BE2C (cell line): ENCODE data around the gene PLB1.

Experiments used
- DNase-seq: peaks from one replicate; pipeline ENCODE4 v3.0.0-alpha.2; 2020
- H3K27me3 ChIP-seq: fragments of 250-450 bp; sonication (Bioruptor Pico); 2 replicates; pipeline ENCODE4 v1.5.1; 2020; ENCODE audit warnings: mild to moderate bottlenecking
- H3K36me3 ChIP-seq: fragments of 250-450 bp; sonication (Bioruptor Pico); 2 replicates; pipeline ENCODE4 v1.5.1; 2020; ENCODE audit warnings: mild to moderate bottlenecking
- H3K4me1 ChIP-seq: fragments of 250-450 bp; sonication (Bioruptor Pico); 2 replicates; pipeline ENCODE4 v1.5.1; 2020
- H3K4me3 ChIP-seq: 2 replicates; pipeline ENCODE4 v1.5.1; 2011; ENCODE audit warnings: low read depth, low read length
- H3K9me3 ChIP-seq: fragments of 250-450 bp; sonication (Bioruptor Pico); 2 replicates; pipeline ENCODE4 v1.5.1; 2020
- TF ChIP-seq, protein P1 (sequence below): IDR thresholded peaks from 2 replicates; pipeline ENCODE4 v1.5.1; 2012; ENCODE audit warnings: mild to moderate bottlenecking, low read depth, low read length

Gene PLB1

DNA sequence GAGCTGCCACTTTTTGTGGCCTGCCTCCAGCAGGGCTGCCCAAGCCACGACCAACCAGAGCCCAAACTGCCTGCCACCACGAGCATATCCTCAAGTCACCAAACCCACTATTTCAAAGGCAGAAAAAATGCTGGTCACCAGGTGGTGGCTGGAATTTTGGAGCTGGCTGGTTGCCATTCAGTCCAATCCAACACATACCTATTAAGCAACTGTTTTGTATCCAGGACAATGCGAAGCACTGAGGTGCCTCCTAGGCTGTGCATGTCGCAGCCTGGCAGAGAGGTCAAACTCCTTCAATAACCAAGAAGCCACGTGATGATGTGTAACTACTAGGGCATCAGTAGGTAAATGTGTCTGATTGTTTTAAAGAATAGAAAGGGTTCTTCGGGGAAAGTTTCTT, 147.5 kb downstream of the PLB1 start:
- no peak for DNase-seq
- no peak overlapping the region for H3K4me3 ChIP-seq

GRCh38 chr2:28643911-28644334, 148.1 kb downstream of the PLB1 start:
- DNase-seq: no peak
- H3K9me3 ChIP-seq: no peaks in the 10 kb centered on the region

More for the DNA sequence above, 147.5 kb downstream of the PLB1 start:
- Histone ChIP-seq H3K27me3 (no peaks in the 10 kb centered on the region), H3K9me3 (no peaks in the 10 kb centered on the region), H3K36me3 (no peaks in the 10 kb centered on the region), H3K4me1 (no peaks in the 10 kb centered on the region; the same call in 1 of the 2 replicates)
- TF ChIP-seq, protein P1, sequence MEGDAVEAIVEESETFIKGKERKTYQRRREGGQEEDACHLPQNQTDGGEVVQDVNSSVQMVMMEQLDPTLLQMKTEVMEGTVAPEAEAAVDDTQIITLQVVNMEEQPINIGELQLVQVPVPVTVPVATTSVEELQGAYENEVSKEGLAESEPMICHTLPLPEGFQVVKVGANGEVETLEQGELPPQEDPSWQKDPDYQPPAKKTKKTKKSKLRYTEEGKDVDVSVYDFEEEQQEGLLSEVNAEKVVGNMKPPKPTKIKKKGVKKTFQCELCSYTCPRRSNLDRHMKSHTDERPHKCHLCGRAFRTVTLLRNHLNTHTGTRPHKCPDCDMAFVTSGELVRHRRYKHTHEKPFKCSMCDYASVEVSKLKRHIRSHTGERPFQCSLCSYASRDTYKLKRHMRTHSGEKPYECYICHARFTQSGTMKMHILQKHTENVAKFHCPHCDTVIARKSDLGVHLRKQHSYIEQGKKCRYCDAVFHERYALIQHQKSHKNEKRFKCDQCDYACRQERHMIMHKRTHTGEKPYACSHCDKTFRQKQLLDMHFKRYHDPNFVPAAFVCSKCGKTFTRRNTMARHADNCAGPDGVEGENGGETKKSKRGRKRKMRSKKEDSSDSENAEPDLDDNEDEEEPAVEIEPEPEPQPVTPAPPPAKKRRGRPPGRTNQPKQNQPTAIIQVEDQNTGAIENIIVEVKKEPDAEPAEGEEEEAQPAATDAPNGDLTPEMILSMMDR: no peak

GRCh38 chr2:28644760-28645159, 148.9 kb downstream of the PLB1 start:
- no peaks in the 10 kb centered on the region for H3K36me3 ChIP-seq
- no peaks in the 10 kb centered on the region for H3K27me3 ChIP-seq
- no peak for DNase-seq
- no peaks in the 10 kb centered on the region for H3K9me3 ChIP-seq
- TF ChIP-seq, protein P1: no peak
- no peak overlapping the region for H3K4me3 ChIP-seq
- peaks cover 3% of the 10 kb centered on the region for H3K4me1 ChIP-seq

More at GRCh38 chr2:28643911-28644334, 148.1 kb downstream of the PLB1 start:
- H3K4me3 ChIP-seq: no peak overlapping the region
- H3K4me1 ChIP-seq: no peaks in the 10 kb centered on the region; the same call in 1 of the 2 replicates
- H3K36me3 ChIP-seq: no peaks in the 10 kb centered on the region
- TF ChIP-seq, protein P1: no peak
- H3K27me3 ChIP-seq: no peaks in the 10 kb centered on the region

DNA sequence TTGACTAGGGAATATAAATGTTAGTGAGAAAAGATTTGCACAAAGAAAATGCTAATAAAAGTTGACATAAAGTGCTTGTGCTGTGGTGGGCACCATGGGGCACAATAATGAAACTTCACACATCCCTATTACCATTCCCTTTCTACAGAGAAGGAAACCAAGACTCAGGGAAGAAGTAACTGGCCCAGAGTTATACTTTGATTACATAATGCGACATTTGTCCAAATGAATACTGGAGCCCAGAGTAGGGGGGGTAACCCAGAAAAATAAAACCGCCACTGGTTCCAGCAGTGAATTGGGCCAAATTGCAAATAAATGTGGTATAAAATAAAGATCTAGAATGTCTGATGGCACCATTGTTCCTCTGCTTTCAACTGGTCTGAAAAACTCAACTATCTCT, 149.7 kb downstream of the PLB1 start:
- Histone ChIP-seq H3K4me3 (no peak overlapping the region), H3K27me3 (no peaks in the 10 kb centered on the region), H3K9me3 (no peaks in the 10 kb centered on the region), H3K4me1 (peaks cover 9% of the 10 kb centered on the region), H3K36me3 (no peaks in the 10 kb centered on the region)
- DNase-seq: no peak
- TF ChIP-seq, protein P1: no peak

GRCh38 chr2:28647682-28648081, 151.8 kb downstream of the PLB1 start:
- Histone ChIP-seq H3K9me3 (no peaks in the 10 kb centered on the region), H3K27me3 (no peaks in the 10 kb centered on the region), H3K4me3 (no peak overlapping the region), H3K36me3 (no peaks in the 10 kb centered on the region), H3K4me1 (peaks cover 9% of the 10 kb centered on the region)
- no peak for DNase-seq
- TF ChIP-seq, protein P1: no peak

DNA sequence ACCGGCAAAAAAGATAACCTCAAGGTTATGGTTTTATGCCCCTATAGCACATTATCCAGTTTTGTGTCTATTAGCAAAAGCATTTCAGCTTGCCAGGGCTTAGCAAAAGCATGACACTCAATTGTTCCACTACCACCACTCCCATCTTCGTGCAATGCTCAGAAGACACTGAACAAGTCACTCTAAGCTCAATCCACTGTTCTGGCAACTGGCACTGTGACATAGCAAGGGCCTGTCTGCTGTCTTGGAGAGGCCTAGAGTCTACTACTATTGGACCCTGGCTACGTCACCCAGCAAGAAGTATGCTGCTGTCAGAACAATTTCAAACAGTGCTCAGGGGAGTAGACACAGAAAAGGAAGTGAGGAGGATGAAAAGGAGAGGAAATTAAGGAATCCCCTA, 152.3 kb downstream of the PLB1 start:
- TF ChIP-seq, protein P1: no peak
- peaks cover 9% of the 10 kb centered on the region for H3K4me1 ChIP-seq
- DNase-seq: no peak
- H3K9me3 ChIP-seq: no peaks in the 10 kb centered on the region
- no peak overlapping the region for H3K4me3 ChIP-seq
- no peaks in the 10 kb centered on the region for H3K36me3 ChIP-seq
- no peaks in the 10 kb centered on the region for H3K27me3 ChIP-seq
